Testis (tissue), 2 donors: ENCODE measurements around the gene PLXNB1.

Experiments used
- POLR2A ChIP-seq: fragments of 450-650 bp; IDR thresholded peaks from one replicate; pipeline ENCODE4 v1.6.1; 2017; ENCODE audit warnings: antibody characterized with exemption, mild to moderate bottlenecking, moderate library complexity
- TF ChIP-seq, protein P1 (sequence below), 3 experiments: fragments of 450-650 bp in 2 of 3; fragments of 200-600 bp in 1 of 3; sonication (generic) in 1 of 3; IDR thresholded peaks; one replicate each; pipeline ENCODE4 v1.5.1; 2016 to 2019; ENCODE audit warnings: antibody characterized with exemption in 3 of 3, mild to moderate bottlenecking in 2 of 3, moderate library complexity in 1 of 3

DNA sequence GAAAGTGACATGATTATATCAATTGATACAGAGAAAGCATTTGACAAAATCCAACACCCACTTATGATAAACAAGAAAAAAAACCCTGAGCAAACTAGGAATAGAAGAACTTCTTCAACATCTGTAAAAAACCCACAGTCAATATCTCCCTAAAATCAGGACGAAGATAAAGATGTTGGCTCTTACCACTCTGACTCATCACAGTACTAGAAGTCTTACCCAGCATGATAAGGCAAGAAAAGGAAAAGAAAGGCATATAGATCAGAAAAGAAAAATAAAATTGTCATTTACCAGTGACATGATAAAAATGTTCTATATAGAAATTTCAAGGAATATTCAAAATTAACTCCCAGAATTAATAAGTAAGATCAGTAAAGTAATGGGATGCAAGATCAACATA is 65.0 kb downstream of the PLXNB1 start:
- no peak for TF ChIP-seq POLR2A
- TF ChIP-seq, protein P1, sequence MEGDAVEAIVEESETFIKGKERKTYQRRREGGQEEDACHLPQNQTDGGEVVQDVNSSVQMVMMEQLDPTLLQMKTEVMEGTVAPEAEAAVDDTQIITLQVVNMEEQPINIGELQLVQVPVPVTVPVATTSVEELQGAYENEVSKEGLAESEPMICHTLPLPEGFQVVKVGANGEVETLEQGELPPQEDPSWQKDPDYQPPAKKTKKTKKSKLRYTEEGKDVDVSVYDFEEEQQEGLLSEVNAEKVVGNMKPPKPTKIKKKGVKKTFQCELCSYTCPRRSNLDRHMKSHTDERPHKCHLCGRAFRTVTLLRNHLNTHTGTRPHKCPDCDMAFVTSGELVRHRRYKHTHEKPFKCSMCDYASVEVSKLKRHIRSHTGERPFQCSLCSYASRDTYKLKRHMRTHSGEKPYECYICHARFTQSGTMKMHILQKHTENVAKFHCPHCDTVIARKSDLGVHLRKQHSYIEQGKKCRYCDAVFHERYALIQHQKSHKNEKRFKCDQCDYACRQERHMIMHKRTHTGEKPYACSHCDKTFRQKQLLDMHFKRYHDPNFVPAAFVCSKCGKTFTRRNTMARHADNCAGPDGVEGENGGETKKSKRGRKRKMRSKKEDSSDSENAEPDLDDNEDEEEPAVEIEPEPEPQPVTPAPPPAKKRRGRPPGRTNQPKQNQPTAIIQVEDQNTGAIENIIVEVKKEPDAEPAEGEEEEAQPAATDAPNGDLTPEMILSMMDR (IDR thresholded peaks at IDR 0.05), result no peak
